ENCODE measurements around the gene HAPSTR1. TPM values are rescaled to one million over a fixed set of nuclear protein-coding genes. Genes with fewer than 3 reads are reported as not detected.

HAPSTR1 gene
- total and polyA plus RNA-seq, 4 donors = 6.5 to 46.5 (median 17.7) TPM

DNA sequence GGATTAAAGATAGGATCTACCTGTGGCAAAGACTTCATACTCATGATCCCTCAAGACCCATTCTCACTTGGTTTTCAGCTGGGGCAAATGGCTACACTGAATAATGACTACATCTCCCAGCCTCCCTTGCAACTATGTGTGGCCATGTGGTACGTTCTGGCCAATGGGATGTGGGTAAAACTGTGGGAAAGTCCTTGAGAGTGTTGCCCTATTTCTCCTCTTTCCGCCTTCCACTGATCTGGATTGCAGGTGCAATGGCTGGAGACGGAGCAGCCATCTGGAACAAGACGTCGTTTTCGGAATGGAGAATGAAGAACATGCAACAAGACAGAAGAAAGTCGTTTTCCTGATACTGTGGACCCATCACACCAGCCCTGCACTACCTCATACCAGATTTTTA lies 48.5 kb downstream of the HAPSTR1 start:
- WGBS = 90% methylated on average over 7 of the region's 7 CpGs
- no peak overlapping the region for H3K9ac ChIP-seq (ENCODE audit: low read depth in 1 of 2, low read length in 2 of 2)
- peaks cover 0 to 13% (median 7%) of the 10 kb centered on the region in 4 donors for H3K4me1 ChIP-seq (ENCODE audit: control insufficient read depth in 4 of 4, insufficient read depth in 4 of 4, low read length in 3 of 4)
- no peaks in the 10 kb centered on the region for H3K9me3 ChIP-seq (ENCODE audit: control insufficient read depth in 4 of 4, low read length in 3 of 4)
- no peak overlapping the region for H3K27ac ChIP-seq (ENCODE audit: low read depth in 1 of 2, low read length in 2 of 2)
- no peaks in the 10 kb centered on the region for H3K36me3 ChIP-seq (ENCODE audit: control insufficient read depth in 4 of 4, insufficient read depth in 3 of 4, low read depth in 1 of 4, low read length in 3 of 4)
- H3K27me3 ChIP-seq (ENCODE audit: control insufficient read depth in 4 of 4, insufficient read depth in 4 of 4, low read length in 3 of 4) = no peaks in the 10 kb centered on the region
- no peak overlapping the region for H3K4me3 ChIP-seq (ENCODE audit: low read depth in 1 of 3, low read length in 3 of 3)
- TF ChIP-seq, protein P1, sequence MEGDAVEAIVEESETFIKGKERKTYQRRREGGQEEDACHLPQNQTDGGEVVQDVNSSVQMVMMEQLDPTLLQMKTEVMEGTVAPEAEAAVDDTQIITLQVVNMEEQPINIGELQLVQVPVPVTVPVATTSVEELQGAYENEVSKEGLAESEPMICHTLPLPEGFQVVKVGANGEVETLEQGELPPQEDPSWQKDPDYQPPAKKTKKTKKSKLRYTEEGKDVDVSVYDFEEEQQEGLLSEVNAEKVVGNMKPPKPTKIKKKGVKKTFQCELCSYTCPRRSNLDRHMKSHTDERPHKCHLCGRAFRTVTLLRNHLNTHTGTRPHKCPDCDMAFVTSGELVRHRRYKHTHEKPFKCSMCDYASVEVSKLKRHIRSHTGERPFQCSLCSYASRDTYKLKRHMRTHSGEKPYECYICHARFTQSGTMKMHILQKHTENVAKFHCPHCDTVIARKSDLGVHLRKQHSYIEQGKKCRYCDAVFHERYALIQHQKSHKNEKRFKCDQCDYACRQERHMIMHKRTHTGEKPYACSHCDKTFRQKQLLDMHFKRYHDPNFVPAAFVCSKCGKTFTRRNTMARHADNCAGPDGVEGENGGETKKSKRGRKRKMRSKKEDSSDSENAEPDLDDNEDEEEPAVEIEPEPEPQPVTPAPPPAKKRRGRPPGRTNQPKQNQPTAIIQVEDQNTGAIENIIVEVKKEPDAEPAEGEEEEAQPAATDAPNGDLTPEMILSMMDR (IDR thresholded peaks at IDR 0.05; ENCODE audit: low read depth, low read length, missing input control) = no peak
- TF ChIP-seq EGR1 (IDR thresholded peaks at IDR 0.05; ENCODE audit: low read depth in 2 of 2) = no peak
- TF ChIP-seq JUND (IDR thresholded peaks at IDR 0.05) = no peak
- TF ChIP-seq YY1 (IDR thresholded peaks at IDR 0.05) = no peak
- TF ChIP-seq, protein P2, sequence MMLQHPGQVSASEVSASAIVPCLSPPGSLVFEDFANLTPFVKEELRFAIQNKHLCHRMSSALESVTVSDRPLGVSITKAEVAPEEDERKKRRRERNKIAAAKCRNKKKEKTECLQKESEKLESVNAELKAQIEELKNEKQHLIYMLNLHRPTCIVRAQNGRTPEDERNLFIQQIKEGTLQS (IDR thresholded peaks at IDR 0.05) = no peak
- no peak for TF ChIP-seq SP1 (IDR thresholded peaks at IDR 0.05)
- no peak for TF ChIP-seq HNF4A (conservative IDR thresholded peaks at IDR 0.05)
- no peak for TF ChIP-seq TAF1 (conservative IDR thresholded peaks at IDR 0.05)
- TF ChIP-seq NR2F2 (IDR thresholded peaks at IDR 0.05) = no peak
- TF ChIP-seq, protein P3, sequence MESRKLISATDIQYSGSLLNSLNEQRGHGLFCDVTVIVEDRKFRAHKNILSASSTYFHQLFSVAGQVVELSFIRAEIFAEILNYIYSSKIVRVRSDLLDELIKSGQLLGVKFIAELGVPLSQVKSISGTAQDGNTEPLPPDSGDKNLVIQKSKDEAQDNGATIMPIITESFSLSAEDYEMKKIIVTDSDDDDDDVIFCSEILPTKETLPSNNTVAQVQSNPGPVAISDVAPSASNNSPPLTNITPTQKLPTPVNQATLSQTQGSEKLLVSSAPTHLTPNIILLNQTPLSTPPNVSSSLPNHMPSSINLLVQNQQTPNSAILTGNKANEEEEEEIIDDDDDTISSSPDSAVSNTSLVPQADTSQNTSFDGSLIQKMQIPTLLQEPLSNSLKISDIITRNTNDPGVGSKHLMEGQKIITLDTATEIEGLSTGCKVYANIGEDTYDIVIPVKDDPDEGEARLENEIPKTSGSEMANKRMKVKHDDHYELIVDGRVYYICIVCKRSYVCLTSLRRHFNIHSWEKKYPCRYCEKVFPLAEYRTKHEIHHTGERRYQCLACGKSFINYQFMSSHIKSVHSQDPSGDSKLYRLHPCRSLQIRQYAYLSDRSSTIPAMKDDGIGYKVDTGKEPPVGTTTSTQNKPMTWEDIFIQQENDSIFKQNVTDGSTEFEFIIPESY (IDR thresholded peaks at IDR 0.05) = no peak
- TF ChIP-seq RAD21 (IDR thresholded peaks at IDR 0.05) = no peak
- no peak for DNase-seq (ENCODE audit: low spot score)

Other genes starting within 250 kb of the HAPSTR1 start
- gene CARHSP1, start 222.6 kb upstream of the HAPSTR1 start, total RNA-seq = 100 to 1,000 TPM in 1 of 2 donors, 10 to 100 TPM in 1; 81.2 to 162 TPM
- 100 to 1,000 TPM in 1 of 2 donors, 10 to 100 TPM in 1; 96.9 to 141 TPM for gene CARHSP1, start 222.6 kb upstream of the HAPSTR1 start, polyA plus RNA-seq
- not detected for gene LITAFD, start 209.3 kb upstream of the HAPSTR1 start, total RNA-seq
- not detected for gene LITAFD, start 209.3 kb upstream of the HAPSTR1 start, polyA plus RNA-seq
- 10 to 100 TPM; 56.3 to 85.6 TPM for gene USP7, start 127.7 kb upstream of the HAPSTR1 start, total RNA-seq
- 10 to 100 TPM; 13.7 to 19.1 TPM for gene USP7, start 127.7 kb upstream of the HAPSTR1 start, polyA plus RNA-seq

All from liver (tissue), 9 donors.